ENCODE data around the gene JMJD1C. TPM values are rescaled to one million over a fixed set of nuclear protein-coding genes. Genes with fewer than 3 reads are reported as not detected.

The JMJD1C gene
- total RNA-seq, 2 donors from 2014 or later: 91.8 to 103 TPM

DNA sequence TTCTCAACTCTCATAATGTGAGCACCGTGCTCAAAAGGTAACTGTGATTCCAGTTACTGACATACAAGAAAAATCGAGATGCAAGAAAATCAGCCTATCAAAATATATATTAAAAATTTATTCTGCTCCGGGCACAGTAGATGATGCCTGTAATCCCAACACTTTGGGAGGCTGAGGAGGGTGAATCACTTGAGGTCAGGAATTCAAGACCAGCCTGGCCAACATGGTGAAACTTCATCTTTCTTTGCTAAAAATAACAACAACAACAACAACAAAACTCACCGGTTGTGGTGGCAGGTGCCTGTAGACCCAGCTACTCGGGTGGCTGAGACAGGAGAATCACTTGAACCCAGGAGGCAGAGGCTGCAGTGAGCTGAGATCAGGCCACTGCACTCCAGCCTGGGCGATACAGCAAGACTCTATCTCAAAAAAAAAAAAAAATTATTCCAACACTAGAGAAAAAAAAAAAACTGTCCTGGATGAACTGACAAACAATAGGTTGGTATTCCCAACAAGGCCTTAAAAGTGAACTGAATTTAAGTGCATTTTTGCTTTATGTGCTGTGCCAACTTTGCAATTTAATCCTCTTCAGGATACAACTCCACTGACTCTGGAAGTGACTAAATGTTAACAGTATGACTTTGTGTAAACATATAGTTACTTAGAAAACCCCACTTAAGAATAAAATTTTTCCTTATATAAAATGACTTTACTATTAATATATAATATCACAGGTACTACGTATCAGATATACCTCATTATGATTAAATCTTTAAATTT is 51.1 kb downstream of the JMJD1C start:
- Histone ChIP-seq H3K36me3 (replicated peaks in 1 of 2; ENCODE audit: insufficient read depth in 1 of 2, low read depth in 2 of 2) (no peaks in the 10 kb centered on the region), H3K27ac (no peak overlapping the region), H3K27me3 (no peaks in the 10 kb centered on the region), H3K9me3 (no peaks in the 10 kb centered on the region), H3K4me3 (no peak overlapping the region), H3K4me1 (peaks cover 29% of the 10 kb centered on the region)
- no peak for DNase-seq
- intact Hi-C loops (cut with DNase I): no loop called here
- TF ChIP-seq POLR2A (IDR thresholded peaks at IDR 0.05): no peak
- TF ChIP-seq, protein P1, sequence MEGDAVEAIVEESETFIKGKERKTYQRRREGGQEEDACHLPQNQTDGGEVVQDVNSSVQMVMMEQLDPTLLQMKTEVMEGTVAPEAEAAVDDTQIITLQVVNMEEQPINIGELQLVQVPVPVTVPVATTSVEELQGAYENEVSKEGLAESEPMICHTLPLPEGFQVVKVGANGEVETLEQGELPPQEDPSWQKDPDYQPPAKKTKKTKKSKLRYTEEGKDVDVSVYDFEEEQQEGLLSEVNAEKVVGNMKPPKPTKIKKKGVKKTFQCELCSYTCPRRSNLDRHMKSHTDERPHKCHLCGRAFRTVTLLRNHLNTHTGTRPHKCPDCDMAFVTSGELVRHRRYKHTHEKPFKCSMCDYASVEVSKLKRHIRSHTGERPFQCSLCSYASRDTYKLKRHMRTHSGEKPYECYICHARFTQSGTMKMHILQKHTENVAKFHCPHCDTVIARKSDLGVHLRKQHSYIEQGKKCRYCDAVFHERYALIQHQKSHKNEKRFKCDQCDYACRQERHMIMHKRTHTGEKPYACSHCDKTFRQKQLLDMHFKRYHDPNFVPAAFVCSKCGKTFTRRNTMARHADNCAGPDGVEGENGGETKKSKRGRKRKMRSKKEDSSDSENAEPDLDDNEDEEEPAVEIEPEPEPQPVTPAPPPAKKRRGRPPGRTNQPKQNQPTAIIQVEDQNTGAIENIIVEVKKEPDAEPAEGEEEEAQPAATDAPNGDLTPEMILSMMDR (IDR thresholded peaks at IDR 0.05): no peak
- ATAC-seq: no peak
- WGBS, 2 donors: 93% methylated on average over 7 of the region's 7 CpGs

- 31 to 51% methylated on average over 3 of the region's 3 CpGs for WGBS, 2 donors
- TF ChIP-seq, protein P1 (IDR thresholded peaks at IDR 0.05): no peak
- no peak for TF ChIP-seq POLR2A (IDR thresholded peaks at IDR 0.05)
These were observed 52.3 kb downstream of the JMJD1C start for GRCh38 chr10:63413429-63413828.

DNA sequence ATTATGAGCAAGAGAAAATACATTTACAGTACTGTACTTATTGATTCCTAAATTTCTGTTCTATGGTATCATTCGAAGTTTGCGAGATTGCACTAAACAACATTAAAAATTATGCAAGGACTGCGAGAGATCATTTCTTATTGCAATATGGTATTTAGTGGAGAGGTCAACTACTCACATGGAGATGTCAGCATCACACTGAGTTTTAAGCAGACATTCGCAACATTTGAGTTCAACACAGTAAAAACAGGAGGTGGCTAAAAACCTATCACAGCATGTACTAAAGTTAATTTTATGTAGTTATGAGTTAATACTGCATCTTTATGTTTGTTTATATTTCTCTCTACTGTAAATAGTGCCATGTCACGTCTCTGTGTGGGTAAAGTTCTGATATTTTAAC is 53.5 kb downstream of the JMJD1C start:
- WGBS, 2 donors: 87 to 90% methylated on average over 5 of the region's 5 CpGs
- no peak for ATAC-seq

More at GRCh38 chr10:63413429-63413828, 52.3 kb downstream of the JMJD1C start:
- peaks cover 26% of the 10 kb centered on the region for H3K4me1 ChIP-seq
- intact Hi-C loops (cut with DNase I): no loop called here
- no peaks in the 10 kb centered on the region for H3K9me3 ChIP-seq
- no peaks in the 10 kb centered on the region for H3K27me3 ChIP-seq
- ATAC-seq (no peak), DNase-seq (no peak)
- no peaks in the 10 kb centered on the region for H3K36me3 ChIP-seq (replicated peaks in 1 of 2; ENCODE audit: insufficient read depth in 1 of 2, low read depth in 2 of 2)
- no peak overlapping the region for H3K4me3 ChIP-seq
- no peak overlapping the region for H3K27ac ChIP-seq

DNA sequence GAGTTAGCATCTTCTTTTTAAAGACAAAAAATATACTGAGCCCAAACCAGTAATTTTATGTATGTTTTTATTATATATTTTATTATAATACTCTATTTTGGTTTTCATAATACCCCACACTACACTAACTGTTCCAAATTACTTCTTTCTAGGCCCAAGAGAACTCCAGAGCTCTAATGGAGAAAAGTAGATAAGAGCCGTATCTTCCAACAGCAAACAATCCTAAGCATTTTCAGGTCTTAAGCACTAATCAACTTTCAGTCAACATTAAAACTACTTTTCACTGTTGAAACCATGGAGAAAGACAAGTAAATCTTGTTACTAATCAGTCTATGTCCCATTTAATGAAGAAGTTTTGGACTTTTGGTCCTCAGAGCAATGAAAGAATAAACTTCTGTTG is 55.1 kb downstream of the JMJD1C start:
- no peak overlapping the region for H3K27ac ChIP-seq
- no peaks in the 10 kb centered on the region for H3K9me3 ChIP-seq
- peaks cover 5% of the 10 kb centered on the region for H3K4me1 ChIP-seq
- TF ChIP-seq POLR2A (IDR thresholded peaks at IDR 0.05): no peak
- TF ChIP-seq, protein P1 (IDR thresholded peaks at IDR 0.05): no peak
- WGBS, 2 donors: 38 to 39% methylated on average over 1 of the region's 1 CpG
- intact Hi-C loops (cut with DNase I): no loop called here
- ATAC-seq (no peak), DNase-seq (no peak)
- H3K4me3 ChIP-seq: no peak overlapping the region
- H3K36me3 ChIP-seq (replicated peaks in 1 of 2; ENCODE audit: insufficient read depth in 1 of 2, low read depth in 2 of 2): no peaks in the 10 kb centered on the region
- H3K27me3 ChIP-seq: no peaks in the 10 kb centered on the region

More for the DNA sequence above, 53.5 kb downstream of the JMJD1C start:
- H3K9me3 ChIP-seq: no peaks in the 10 kb centered on the region
- no peak for TF ChIP-seq POLR2A (IDR thresholded peaks at IDR 0.05)
- no peak overlapping the region for H3K27ac ChIP-seq
- intact Hi-C loops (cut with DNase I): no loop called here
- H3K4me3 ChIP-seq: no peak overlapping the region
- no peaks in the 10 kb centered on the region for H3K36me3 ChIP-seq (replicated peaks in 1 of 2; ENCODE audit: insufficient read depth in 1 of 2, low read depth in 2 of 2)
- DNase-seq: no peak
- H3K4me1 ChIP-seq: peaks cover 20% of the 10 kb centered on the region
- H3K27me3 ChIP-seq: no peaks in the 10 kb centered on the region

GRCh38 chr10:63409465-63410027 is 56.2 kb downstream of the JMJD1C start:
- intact Hi-C loops (cut with DNase I): no loop called here
- 89 to 92% methylated on average over 2 of the region's 2 CpGs for WGBS, 2 donors

More at GRCh38 chr10:63409465-63410027, 56.2 kb downstream of the JMJD1C start:
- H3K27ac ChIP-seq: no peak overlapping the region
- no peak overlapping the region for H3K4me3 ChIP-seq
- H3K36me3 ChIP-seq (replicated peaks in 1 of 2; ENCODE audit: insufficient read depth in 1 of 2, low read depth in 2 of 2): no peaks in the 10 kb centered on the region
- H3K4me1 ChIP-seq: no peaks in the 10 kb centered on the region
- no peaks in the 10 kb centered on the region for H3K9me3 ChIP-seq
- ATAC-seq (no peak), DNase-seq (no peak)
- no peaks in the 10 kb centered on the region for H3K27me3 ChIP-seq
- TF ChIP-seq POLR2A (IDR thresholded peaks at IDR 0.05): no peak
- TF ChIP-seq, protein P1 (IDR thresholded peaks at IDR 0.05): no peak
